HG02840 (cell line): ENCODE measurements around the gene CX3CR1.

Experiments used
- ATAC-seq: cut with Tn5 transposase; IDR thresholded peaks from one replicate; pipeline ENCODE4 v1.9.1; 2021; ENCODE audit warnings: mild to moderate bottlenecking, moderate library complexity, moderate number of reproducible peaks; ENCODE audit not compliant: unreplicated experiment, low FRiP score

The CX3CR1 gene

GRCh38 chr3:39271363-39271914 lies 8.4 kb downstream of the CX3CR1 start:
- no peak for ATAC-seq

- no peak for ATAC-seq
These were observed 10.3 kb downstream of the CX3CR1 start for GRCh38 chr3:39269528-39269927.

GRCh38 chr3:39268549-39268900 lies 11.3 kb downstream of the CX3CR1 start:
- no peak for ATAC-seq

GRCh38 chr3:39267631-39268548 lies 11.9 kb downstream of the CX3CR1 start:
- no peak for ATAC-seq

GRCh38 chr3:39264053-39264452 lies 15.8 kb downstream of the CX3CR1 start:
- ATAC-seq = no peak

- no peak for ATAC-seq
These were observed 16.3 kb downstream of the CX3CR1 start for GRCh38 chr3:39263576-39263975.

GRCh38 chr3:39262846-39263245 lies 17.0 kb downstream of the CX3CR1 start:
- ATAC-seq = no peak

GRCh38 chr3:39261726-39262125 lies 18.1 kb downstream of the CX3CR1 start:
- ATAC-seq = no peak

- ATAC-seq = no peak
These were observed 18.9 kb downstream of the CX3CR1 start for GRCh38 chr3:39260957-39261356.

GRCh38 chr3:39260318-39260717 lies 19.5 kb downstream of the CX3CR1 start:
- ATAC-seq = no peak

- ATAC-seq = peak; percentile 96
These were observed 24.1 kb downstream of the CX3CR1 start for GRCh38 chr3:39255503-39256325.

- ATAC-seq = no peak
These were observed 24.9 kb downstream of the CX3CR1 start for GRCh38 chr3:39254806-39255449.

- no peak for ATAC-seq
These were observed 28.3 kb downstream of the CX3CR1 start for GRCh38 chr3:39251576-39251975.

GRCh38 chr3:39250116-39250747 lies 29.6 kb downstream of the CX3CR1 start:
- no peak for ATAC-seq

GRCh38 chr3:39249453-39250115 lies 30.3 kb downstream of the CX3CR1 start:
- no peak for ATAC-seq

- no peak for ATAC-seq
These were observed 38.3 kb downstream of the CX3CR1 start for GRCh38 chr3:39241561-39241960.

GRCh38 chr3:39237027-39237426 lies 42.8 kb downstream of the CX3CR1 start:
- no peak for ATAC-seq

GRCh38 chr3:39234651-39235050 lies 45.2 kb downstream of the CX3CR1 start:
- no peak for ATAC-seq

- no peak for ATAC-seq
These were observed 47.0 kb downstream of the CX3CR1 start for GRCh38 chr3:39232859-39233258.

GRCh38 chr3:39230453-39230852 lies 49.4 kb downstream of the CX3CR1 start:
- ATAC-seq = no peak
